Measurements from ENCODE around the gene JAZF1. TPM values are rescaled to one million over a fixed set of nuclear protein-coding genes. Genes with fewer than 3 reads are reported as not detected.

JAZF1 gene
- total RNA-seq, 4 donors from 2014 or later = 1.6 to 8.6 (median 5.3) TPM

DNA sequence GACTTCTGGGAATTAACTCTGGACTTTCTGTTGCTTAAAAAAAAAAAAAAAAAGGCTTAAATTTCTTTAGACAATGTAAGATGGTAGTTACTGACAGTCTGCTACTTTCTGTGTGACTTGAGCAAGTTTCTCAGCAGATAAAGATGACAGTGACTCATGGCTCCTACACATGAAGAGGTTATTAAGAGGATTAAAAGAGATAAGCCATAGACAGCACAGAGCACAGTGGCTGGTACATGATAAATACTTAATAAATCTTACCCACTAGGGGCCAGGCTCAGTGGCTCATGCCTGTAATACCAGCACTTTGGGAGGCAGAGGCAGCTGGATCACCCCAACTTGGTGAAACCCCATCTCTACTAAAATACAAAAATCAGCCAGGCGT lies 174.8 kb downstream of the JAZF1 start:
- Histone ChIP-seq H3K36me3 (no peaks in the 10 kb centered on the region), H3K4me1 (peaks cover 11 to 21% of the 10 kb centered on the region in 2 donors), H3K27ac (peak overlapping the region; percentile 82 to 88 (median 84)), H3K27me3 (no peaks in the 10 kb centered on the region), H3K4me3 (peak overlapping the region in 1 of 4 donors; percentile 8), H3K9me3 (no peaks in the 10 kb centered on the region)
- ATAC-seq (peak; percentile 62 to 71), DNase-seq (no peak)
- in situ Hi-C loops (cut with MboI; ENCODE audit: low sequenced_read_pairs in 4 of 4) = loop anchor here in 1 of 4 donors (25.0 kb wide), 1 partner anchor 219 kb away; no protein-coding TSS in a partner anchor
- intact Hi-C loops (cut with DNase I; ENCODE audit: low total_unique reads) = loop anchor here (2.0 to 5.0 kb wide), 2 partner anchors 61 to 96 kb away; no protein-coding TSS in a partner anchor
- no peak for TF ChIP-seq POLR2A (IDR thresholded peaks at IDR 0.05)
- TF ChIP-seq, protein P1, sequence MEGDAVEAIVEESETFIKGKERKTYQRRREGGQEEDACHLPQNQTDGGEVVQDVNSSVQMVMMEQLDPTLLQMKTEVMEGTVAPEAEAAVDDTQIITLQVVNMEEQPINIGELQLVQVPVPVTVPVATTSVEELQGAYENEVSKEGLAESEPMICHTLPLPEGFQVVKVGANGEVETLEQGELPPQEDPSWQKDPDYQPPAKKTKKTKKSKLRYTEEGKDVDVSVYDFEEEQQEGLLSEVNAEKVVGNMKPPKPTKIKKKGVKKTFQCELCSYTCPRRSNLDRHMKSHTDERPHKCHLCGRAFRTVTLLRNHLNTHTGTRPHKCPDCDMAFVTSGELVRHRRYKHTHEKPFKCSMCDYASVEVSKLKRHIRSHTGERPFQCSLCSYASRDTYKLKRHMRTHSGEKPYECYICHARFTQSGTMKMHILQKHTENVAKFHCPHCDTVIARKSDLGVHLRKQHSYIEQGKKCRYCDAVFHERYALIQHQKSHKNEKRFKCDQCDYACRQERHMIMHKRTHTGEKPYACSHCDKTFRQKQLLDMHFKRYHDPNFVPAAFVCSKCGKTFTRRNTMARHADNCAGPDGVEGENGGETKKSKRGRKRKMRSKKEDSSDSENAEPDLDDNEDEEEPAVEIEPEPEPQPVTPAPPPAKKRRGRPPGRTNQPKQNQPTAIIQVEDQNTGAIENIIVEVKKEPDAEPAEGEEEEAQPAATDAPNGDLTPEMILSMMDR (IDR thresholded peaks at IDR 0.05 in 4 of 5, conservative IDR thresholded peaks at IDR 0.05 in 1 of 5) = no peak

DNA sequence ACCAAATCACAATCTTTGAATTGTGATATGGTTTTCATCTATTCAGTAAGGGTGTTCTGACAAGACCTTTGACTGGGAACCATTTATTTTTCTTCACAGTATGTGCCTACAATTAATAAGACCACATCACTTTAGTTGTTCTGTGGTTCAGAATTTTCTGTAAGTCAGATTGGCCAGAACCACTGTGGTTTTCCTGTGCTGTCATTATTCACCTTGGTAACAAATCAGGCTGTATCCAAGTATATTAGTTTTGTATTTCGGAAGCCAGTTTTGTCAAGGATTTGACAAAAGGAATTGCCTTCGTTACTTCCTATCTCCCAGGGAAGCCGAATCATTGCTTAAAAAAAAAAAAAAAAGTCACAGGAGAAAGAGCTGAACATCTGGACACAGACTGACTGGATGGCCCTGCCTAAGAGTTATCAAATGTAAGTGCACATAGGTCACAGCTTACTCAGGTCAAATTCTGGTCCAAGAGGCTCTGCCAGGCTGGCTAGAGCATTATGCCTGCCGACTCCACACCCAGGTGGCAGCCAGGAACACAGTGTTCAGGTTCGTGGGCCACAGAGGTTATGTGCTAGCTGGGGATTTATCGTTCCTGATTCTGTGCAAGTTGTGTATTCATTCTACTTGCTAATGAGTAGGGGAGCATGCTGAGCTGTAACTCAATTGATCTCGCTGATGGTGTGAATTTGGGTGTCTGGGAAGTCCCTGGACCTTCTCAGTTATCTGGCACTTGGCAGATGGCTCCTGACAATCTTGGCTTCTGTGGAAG lies 175.3 kb downstream of the JAZF1 start:
- in situ Hi-C loops (cut with MboI; ENCODE audit: low sequenced_read_pairs in 4 of 4) = loop anchor here in 1 of 4 donors (25.0 kb wide), 1 partner anchor 218 kb away; no protein-coding TSS in a partner anchor

DNA sequence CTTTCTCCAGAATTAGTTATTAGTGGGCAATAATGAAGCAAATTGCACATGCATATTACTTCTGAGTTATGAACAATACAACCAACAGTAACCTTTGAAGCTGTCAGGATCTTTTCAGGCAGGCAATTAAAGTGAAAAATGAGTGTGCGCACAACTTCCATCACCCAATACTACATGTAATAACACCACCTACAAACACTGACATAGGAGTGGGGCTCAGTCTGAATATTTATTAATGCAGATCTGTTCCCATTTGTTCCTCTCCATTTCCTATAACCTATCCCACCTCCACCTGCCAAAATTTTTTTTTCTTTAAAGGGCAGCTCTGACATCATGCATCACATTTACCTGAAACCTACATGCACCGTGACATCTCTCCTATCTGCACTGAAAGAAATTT lies 177.2 kb downstream of the JAZF1 start:
- Histone ChIP-seq H3K4me3 (no peak overlapping the region), H3K36me3 (no peaks in the 10 kb centered on the region), H3K27me3 (no peaks in the 10 kb centered on the region), H3K27ac (no peak overlapping the region), H3K4me1 (peaks cover 11 to 20% of the 10 kb centered on the region in 2 donors), H3K9me3 (no peaks in the 10 kb centered on the region)
- intact Hi-C loops (cut with DNase I; ENCODE audit: low total_unique reads) (no loop called here), in situ Hi-C loops (cut with MboI; ENCODE audit: low sequenced_read_pairs in 4 of 4) (loop anchor here in 1 of 4 donors (25.0 kb wide), 1 partner anchor 216 kb away; no protein-coding TSS in a partner anchor)
- TF ChIP-seq, protein P1 (IDR thresholded peaks at IDR 0.05 in 4 of 5, conservative IDR thresholded peaks at IDR 0.05 in 1 of 5) = no peak
- TF ChIP-seq POLR2A (IDR thresholded peaks at IDR 0.05) = no peak
- DNase-seq (no peak), ATAC-seq (no peak)

More for the DNA sequence above, 175.3 kb downstream of the JAZF1 start:
- Histone ChIP-seq H3K36me3 (no peaks in the 10 kb centered on the region), H3K27me3 (no peaks in the 10 kb centered on the region), H3K27ac (peak overlapping the region; percentile 82 to 88 (median 84)), H3K4me3 (peak overlapping the region in 1 of 4 donors; percentile 8), H3K4me1 (peaks cover 11 to 21% of the 10 kb centered on the region in 2 donors), H3K9me3 (no peaks in the 10 kb centered on the region)
- intact Hi-C loops (cut with DNase I; ENCODE audit: low total_unique reads) = loop anchor here (2.0 to 5.0 kb wide), 2 partner anchors 60 to 97 kb away; no protein-coding TSS in a partner anchor
- peak; percentile 94 to 97 for ATAC-seq
- TF ChIP-seq, protein P1 (IDR thresholded peaks at IDR 0.05 in 4 of 5, conservative IDR thresholded peaks at IDR 0.05 in 1 of 5) = no peak
- TF ChIP-seq POLR2A (IDR thresholded peaks at IDR 0.05) = no peak
- peak; percentile 81 to 86 for DNase-seq

DNA sequence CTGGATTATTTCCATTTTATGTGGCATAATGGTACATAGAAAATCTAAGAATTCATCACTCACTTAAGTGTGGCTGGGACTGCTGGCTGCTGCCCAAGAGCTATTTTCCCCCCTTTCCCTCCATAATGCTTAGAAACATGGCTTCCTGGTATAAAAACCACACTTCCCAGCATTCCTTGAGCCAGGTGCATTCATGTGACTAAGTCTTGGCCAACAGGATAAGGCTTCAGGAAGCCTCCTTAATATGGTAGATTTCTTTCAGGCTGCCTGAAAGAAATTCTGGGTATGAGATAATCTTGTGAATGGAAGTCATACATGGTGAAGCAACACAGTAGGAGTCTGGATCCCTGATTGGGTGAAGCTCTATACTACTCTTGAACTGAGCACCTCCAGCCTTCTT lies 178.0 kb downstream of the JAZF1 start:
- H3K27me3 ChIP-seq = no peaks in the 10 kb centered on the region
- intact Hi-C loops (cut with DNase I; ENCODE audit: low total_unique reads) (no loop called here), in situ Hi-C loops (cut with MboI; ENCODE audit: low sequenced_read_pairs in 4 of 4) (loop anchor here in 1 of 4 donors (25.0 kb wide), 1 partner anchor 215 kb away; no protein-coding TSS in a partner anchor)
- no peaks in the 10 kb centered on the region for H3K9me3 ChIP-seq
- H3K4me1 ChIP-seq = peaks cover 11 to 17% of the 10 kb centered on the region in 2 donors
- H3K36me3 ChIP-seq = no peaks in the 10 kb centered on the region
- TF ChIP-seq, protein P1 (IDR thresholded peaks at IDR 0.05 in 4 of 5, conservative IDR thresholded peaks at IDR 0.05 in 1 of 5) = no peak
- TF ChIP-seq POLR2A (IDR thresholded peaks at IDR 0.05) = no peak
- ATAC-seq (no peak), DNase-seq (no peak)
- no peak overlapping the region for H3K27ac ChIP-seq
- H3K4me3 ChIP-seq = no peak overlapping the region
